K562 (cell line): ENCODE measurements around the gene GSC. TPM values are rescaled to one million over a fixed set of nuclear protein-coding genes. Genes with fewer than 3 reads are reported as not detected.

ENCODE experiments used
- ATAC-seq: fragments of 200-7000 bp; cut with Tn5 transposase; 3 replicates; pipeline ENCODE4 v1.9.1; 2020; ENCODE audit warnings: moderate library complexity
- BruUV-seq: library from RNA; stranded (reverse); fragments of 400-500 nt; replicated peaks from 2 replicates; lab custom pipeline; 2021; lab: Mats Ljungman, UMichigan
- CTCF ChIA-PET: fragments of 300-600 bp; formaldehyde crosslinking; extraction: SDS; loops from one replicate; lab custom pipeline; 2021; ENCODE audit warnings: low intra/inter-chr PET ratio; lab: Yijun Ruan, JAX
- POLR2A ChIA-PET: fragments of 300-600, 350-650 bp; sonication (Branson Sonifier 250); formaldehyde crosslinking; extraction: SDS; loops from one replicate; lab custom pipeline; 2021; ENCODE audit warnings: antibody characterized with exemption, inconsistent platforms; lab: Yijun Ruan, JAX
- DNase-seq, 4 experiments: peaks; one replicate each; pipeline versions ENCODE4 v3.0.0 to v3.0.0-alpha.2; 2011 to 2018; ENCODE audit warnings: low spot score in 3 of 4, mixed read lengths in 3 of 4; ENCODE audit errors: extremely low read depth in 1 of 4
- FAIRE-seq: peaks from 2 replicates; lab custom pipeline; 2011; peaks lifted over from hg19 to GRCh38; lab: Jason Lieb, UNC
- H2AFZ ChIP-seq: 2 replicates; pipeline ENCODE4 v1.6.0; 2011; ENCODE audit warnings: low read depth, low read length, control low read depth, inconsistent platforms
- H3K27ac ChIP-seq: fragments of 200-600 bp; 3 replicates; pipeline ENCODE4 v1.8.0; 2011; ENCODE audit warnings: low read depth, mild to moderate bottlenecking, control low read depth, inconsistent platforms, low read length, moderate library complexity, mixed read lengths; ENCODE audit errors: extremely low read depth
- H3K27me3 ChIP-seq, 2 experiments: fragments of 300-600 bp in 1 of 2; 2 replicates in 1 of 2; 3 replicates in 1 of 2; pipeline versions ENCODE4 v1.6.0 to v1.8.0; 2011; ENCODE audit warnings: inconsistent platforms in 2 of 2, low read length in 2 of 2, mild to moderate bottlenecking in 1 of 2, mixed read lengths in 1 of 2, moderate library complexity in 1 of 2; ENCODE audit not compliant: control insufficient read depth in 2 of 2, insufficient read depth in 2 of 2
- H3K36me3 ChIP-seq: fragments of 300-600 bp; 3 replicates; pipeline ENCODE4 v1.8.0; 2011; ENCODE audit warnings: mild to moderate bottlenecking, low read length, inconsistent platforms; ENCODE audit not compliant: control insufficient read depth, insufficient read depth
- H3K4me1 ChIP-seq, 2 experiments: fragments of 200-600 bp in 1 of 2; replicated peaks in 1 of 2; 2 replicates in 1 of 2; 3 replicates in 1 of 2; pipeline versions ENCODE4 v1.5.1 to v1.8.0; 2011; ENCODE audit warnings: inconsistent platforms in 2 of 2, low read length in 2 of 2, mild to moderate bottlenecking in 1 of 2, mixed read lengths in 1 of 2, moderate library complexity in 1 of 2; ENCODE audit not compliant: control insufficient read depth in 2 of 2, insufficient read depth in 2 of 2
- H3K4me2 ChIP-seq: 2 replicates; pipeline ENCODE4 v1.6.1; 2011; ENCODE audit warnings: low read length, control low read depth, inconsistent platforms, mixed read lengths; ENCODE audit not compliant: insufficient read depth
- H3K4me3 ChIP-seq: fragments of 200-600 bp; sonication (generic), shearing (Covaris generic); 2 replicates; pipeline ENCODE4 v1.5.1; 2016; ENCODE audit warnings: control low read depth, inconsistent platforms
- H3K79me2 ChIP-seq: fragments of 200-600 bp; 3 replicates; pipeline ENCODE4 v1.8.0; 2011; ENCODE audit warnings: low read length, inconsistent platforms; ENCODE audit not compliant: control insufficient read depth, insufficient read depth
- H3K9ac ChIP-seq, 2 experiments: 2 replicates each; pipeline versions ENCODE4 v1.6.0 to v1.6.1; 2011; ENCODE audit warnings: low read depth in 2 of 2, low read length in 2 of 2, control low read depth in 1 of 2, inconsistent platforms in 1 of 2, mild to moderate bottlenecking in 1 of 2, mixed read lengths in 1 of 2; ENCODE audit not compliant: insufficient read depth in 1 of 2
- H3K9me1 ChIP-seq: one replicate; pipeline ENCODE4 v1.6.0; 2011; ENCODE audit warnings: inconsistent platforms, mild to moderate bottlenecking, low read length, moderate library complexity; ENCODE audit not compliant: control insufficient read depth, insufficient read depth
- H3K9me3 ChIP-seq: replicated peaks from 2 replicates; pipeline ENCODE4 v1.5.1; 2011; ENCODE audit warnings: low read depth, low read length, inconsistent platforms; ENCODE audit not compliant: control insufficient read depth, insufficient read depth
- H4K20me1 ChIP-seq: replicated peaks from 2 replicates; pipeline ENCODE4 v1.6.1; 2011; ENCODE audit warnings: low read length, inconsistent platforms, mixed read lengths; ENCODE audit not compliant: control insufficient read depth, insufficient read depth
- DLX4 ChIP-seq: fragments of 250-450 bp; sonication (Bioruptor Pico); IDR thresholded peaks from 2 replicates; pipeline ENCODE4 v1.6.1; 2021; ENCODE audit warnings: mild to moderate bottlenecking
- EZH2 ChIP-seq: IDR thresholded peaks from 2 replicates; pipeline ENCODE4 v1.6.1; 2012; ENCODE audit warnings: low read depth, mild to moderate bottlenecking, inconsistent platforms, low read length, borderline replicate concordance
- HDGF ChIP-seq: fragments of 450-650 bp; IDR thresholded peaks from 2 replicates; pipeline ENCODE4 v1.6.1; 2016
- ID3 ChIP-seq, 2 experiments: fragments of 250-450 bp in 1 of 2; fragments of 450-650 bp in 1 of 2; sonication (Bioruptor Pico) in 1 of 2; IDR thresholded peaks; 2 replicates each; pipeline versions ENCODE4 v1.6.1 to v1.8.0; 2016 to 2021; ENCODE audit warnings: mild to moderate bottlenecking in 2 of 2, moderate library complexity in 2 of 2, missing compliant biosample characterization in 1 of 2, missing genetic modification characterization in 1 of 2
- KDM4B ChIP-seq, 2 experiments: fragments of 450-650 bp in 1 of 2; sonication (generic) in 1 of 2; IDR thresholded peaks; 2 replicates each; pipeline ENCODE4 v1.6.1; 2016 to 2017; ENCODE audit warnings: borderline replicate concordance in 2 of 2, antibody characterized with exemption in 1 of 2, low read depth in 1 of 2, mild to moderate bottlenecking in 1 of 2
- MCM7 ChIP-seq, 2 experiments: fragments of 450-650 bp; IDR thresholded peaks; 2 replicates each; pipeline ENCODE4 v1.6.1; 2016 to 2018
- NCOA4 ChIP-seq: fragments of 450-650 bp; IDR thresholded peaks from 2 replicates; pipeline ENCODE4 v1.6.1; 2018; ENCODE audit warnings: mild to moderate bottlenecking; ENCODE audit not compliant: partially characterized antibody
- OTX1 ChIP-seq: fragments of 450-650 bp; formaldehyde crosslinking; IDR thresholded peaks from 2 replicates; pipeline ENCODE4 v1.4.0; 2022; ENCODE audit warnings: mild to moderate bottlenecking
- PPARD ChIP-seq: fragments of 250-450 bp; sonication (Bioruptor Pico); IDR thresholded peaks from 2 replicates; pipeline ENCODE4 v1.8.0; 2022; ENCODE audit warnings: inconsistent platforms, mild to moderate bottlenecking, moderate library complexity
- RNF219 ChIP-seq: fragments of 250-450 bp; sonication (Bioruptor Pico); IDR thresholded peaks from 2 replicates; pipeline ENCODE4 v1.5.0; 2022; ENCODE audit warnings: mild to moderate bottlenecking
- SNIP1 ChIP-seq: fragments of 450-650 bp; IDR thresholded peaks from 2 replicates; pipeline ENCODE4 v1.7.1; 2017; ENCODE audit warnings: low read depth, mild to moderate bottlenecking
- ZBED1 ChIP-seq: IDR thresholded peaks from 2 replicates; pipeline ENCODE4 v1.6.1; 2014
- ZNF668 ChIP-seq: fragments of 250-450 bp; sonication (Bioruptor Pico); IDR thresholded peaks from 2 replicates; pipeline ENCODE4 v1.8.0; 2022; ENCODE audit warnings: mild to moderate bottlenecking, inconsistent platforms
- ZNF707 ChIP-seq: fragments of 250-450 bp; sonication (Bioruptor Pico); conservative IDR thresholded peaks from 2 replicates; pipeline ENCODE4 v1.8.0; 2022; ENCODE audit warnings: inconsistent platforms, mild to moderate bottlenecking, moderate library complexity
- ZNF79 ChIP-seq: fragments of 250-450 bp; sonication (Bioruptor Pico); IDR thresholded peaks from 2 replicates; pipeline ENCODE4 v1.4.0; 2020; ENCODE audit warnings: low read depth, mild to moderate bottlenecking, moderate library complexity
- WGBS: fragments of 100-300 bp; shearing (Covaris generic); methylation state at CpG from one replicate; pipeline ENCODE4 v1.1.6; 2016; ENCODE audit warnings: low coverage, mixed read lengths; ENCODE audit not compliant: insufficient coverage; ENCODE audit errors: missing lambda C conversion rate; 5-methylcytosine and 5-hydroxymethylcytosine counted together
- in situ Hi-C: fragments of 300-500 bp; cut with MboI; formaldehyde crosslinking; loops from 4 replicates; pipeline ENCODE4 v1.15.0; 2018; ENCODE audit warnings: inconsistent platforms, mixed read lengths
- intact Hi-C: fragments of 100-400 bp; cut with micrococcal nuclease; formaldehyde crosslinking; loops from 2 replicates; pipeline ENCODE4 v1.14.2; 2022
- polyA plus RNA-seq, 8 experiments: library from polyadenylated mRNA; depleted of rRNA in 4 of 8; stranded (reverse) in 5 of 8; unstranded in 3 of 8; fragments of >200 nt; fragmentation: Nextera tagmentation in 2 of 8; fragmentation: Illumina TruSeq in 1 of 8; extraction: Ambion mirVana in 2 of 8; extraction: Trizol in 1 of 8; gene quantifications; 2 replicates each; pipeline versions ENCODE4 v1.2.1 to v1.2.3, GENCODE V29; 2011 to 2014; ENCODE audit warnings: inconsistent platforms in 1 of 8, missing spikeins in 1 of 8
- total RNA-seq, 7 experiments: library from RNA; depleted of rRNA in 6 of 7; stranded (reverse); fragments of >200 nt in 6 of 7; fragmentation: Illumina TruSeq in 2 of 7; extraction: Trizol in 2 of 7; gene quantifications; 2 replicates each; pipeline versions ENCODE4 v1.2.1 to v1.2.3, GENCODE V29; 2011 to 2021; ENCODE audit warnings: low replicate concordance in 1 of 7
- TF ChIP-seq, protein P1 (sequence below): sonication (generic); formaldehyde crosslinking; IDR thresholded peaks from 2 replicates; pipeline ENCODE4 v1.8.0; 2022; ENCODE audit warnings: mild to moderate bottlenecking, missing genetic modification reagents

The GSC gene
- total and polyA plus RNA-seq, 9 of the 15 experiments (the other 6 are each of a cell fraction or from before 2014, with no cell fraction given): not detected

GRCh38 chr14:94756310-94756882 is 13.5 kb downstream of the GSC start:
- H2AFZ ChIP-seq: no peak overlapping the region
- no peaks in the 10 kb centered on the region for H3K9me3 ChIP-seq
- BruUV-seq: no TSS peak
- peaks cover 0 to 1% of the 10 kb centered on the region in 2 experiments; a peak in 1 of 5 replicates for H3K27me3 ChIP-seq
- ATAC-seq (no peak), DNase-seq (no peak), FAIRE-seq (no peak)
- H3K4me2 ChIP-seq: no peak overlapping the region
- no peak overlapping the region for H3K27ac ChIP-seq
- no peak overlapping the region for H3K9ac ChIP-seq
- intact Hi-C loops (no loop called here), in situ Hi-C loops (no loop called here)
- no peaks in the 10 kb centered on the region for H3K79me2 ChIP-seq
- POLR2A ChIA-PET: interaction anchor here (0.6 to 0.7 kb wide), 2 partner anchors 19 to 63 kb away, joined by 3 to 5 read pairs; no protein-coding TSS in a partner anchor
- H4K20me1 ChIP-seq: no peaks in the 10 kb centered on the region
- no peaks in the 10 kb centered on the region for H3K36me3 ChIP-seq
- CTCF ChIA-PET: no interaction called here
- no peaks in the 10 kb centered on the region for H3K9me1 ChIP-seq
- no peaks in the 10 kb centered on the region for H3K4me1 ChIP-seq
- 7% methylated on average over 3 of the region's 3 CpGs for WGBS
- no peak overlapping the region for H3K4me3 ChIP-seq
- no peak for TF ChIP-seq ZNF707 (CRISPR knock-in tag)
- no peak for TF ChIP-seq EZH2
- no peak for TF ChIP-seq HDGF
- TF ChIP-seq DLX4 (CRISPR knock-in tag): no peak
- no peak for TF ChIP-seq KDM4B (IDR thresholded peaks at IDR 0.05; ENCODE audit: borderline replicate concordance in 2 of 2, low read depth in 1 of 2)
- no peak for TF ChIP-seq RNF219
- TF ChIP-seq, protein P1, sequence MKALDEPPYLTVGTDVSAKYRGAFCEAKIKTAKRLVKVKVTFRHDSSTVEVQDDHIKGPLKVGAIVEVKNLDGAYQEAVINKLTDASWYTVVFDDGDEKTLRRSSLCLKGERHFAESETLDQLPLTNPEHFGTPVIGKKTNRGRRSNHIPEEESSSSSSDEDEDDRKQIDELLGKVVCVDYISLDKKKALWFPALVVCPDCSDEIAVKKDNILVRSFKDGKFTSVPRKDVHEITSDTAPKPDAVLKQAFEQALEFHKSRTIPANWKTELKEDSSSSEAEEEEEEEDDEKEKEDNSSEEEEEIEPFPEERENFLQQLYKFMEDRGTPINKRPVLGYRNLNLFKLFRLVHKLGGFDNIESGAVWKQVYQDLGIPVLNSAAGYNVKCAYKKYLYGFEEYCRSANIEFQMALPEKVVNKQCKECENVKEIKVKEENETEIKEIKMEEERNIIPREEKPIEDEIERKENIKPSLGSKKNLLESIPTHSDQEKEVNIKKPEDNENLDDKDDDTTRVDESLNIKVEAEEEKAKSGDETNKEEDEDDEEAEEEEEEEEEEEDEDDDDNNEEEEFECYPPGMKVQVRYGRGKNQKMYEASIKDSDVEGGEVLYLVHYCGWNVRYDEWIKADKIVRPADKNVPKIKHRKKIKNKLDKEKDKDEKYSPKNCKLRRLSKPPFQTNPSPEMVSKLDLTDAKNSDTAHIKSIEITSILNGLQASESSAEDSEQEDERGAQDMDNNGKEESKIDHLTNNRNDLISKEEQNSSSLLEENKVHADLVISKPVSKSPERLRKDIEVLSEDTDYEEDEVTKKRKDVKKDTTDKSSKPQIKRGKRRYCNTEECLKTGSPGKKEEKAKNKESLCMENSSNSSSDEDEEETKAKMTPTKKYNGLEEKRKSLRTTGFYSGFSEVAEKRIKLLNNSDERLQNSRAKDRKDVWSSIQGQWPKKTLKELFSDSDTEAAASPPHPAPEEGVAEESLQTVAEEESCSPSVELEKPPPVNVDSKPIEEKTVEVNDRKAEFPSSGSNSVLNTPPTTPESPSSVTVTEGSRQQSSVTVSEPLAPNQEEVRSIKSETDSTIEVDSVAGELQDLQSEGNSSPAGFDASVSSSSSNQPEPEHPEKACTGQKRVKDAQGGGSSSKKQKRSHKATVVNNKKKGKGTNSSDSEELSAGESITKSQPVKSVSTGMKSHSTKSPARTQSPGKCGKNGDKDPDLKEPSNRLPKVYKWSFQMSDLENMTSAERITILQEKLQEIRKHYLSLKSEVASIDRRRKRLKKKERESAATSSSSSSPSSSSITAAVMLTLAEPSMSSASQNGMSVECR (CRISPR knock-in tag): no peak
- no peak for TF ChIP-seq OTX1
- no peak for TF ChIP-seq SNIP1
- TF ChIP-seq ZBED1: no peak
- no peak for TF ChIP-seq ID3 (CRISPR knock-in tag; IDR thresholded peaks at IDR 0.05)
- no peak for TF ChIP-seq ID3 (tag; IDR thresholded peaks at IDR 0.05)
- TF ChIP-seq NCOA4: no peak
- TF ChIP-seq MCM7 (IDR thresholded peaks at IDR 0.05): no peak
- TF ChIP-seq ZNF668 (CRISPR knock-in tag): no peak
- no peak for TF ChIP-seq PPARD (CRISPR knock-in tag)
- no peak for TF ChIP-seq ZNF79 (CRISPR knock-in tag)
